GM23338 (cell line): ENCODE results near the gene HOXB4.

Experiments used
- CREB1 ChIP-seq: fragments of 250-450 bp; sonication (Bioruptor Pico); IDR thresholded peaks from 2 replicates; pipeline ENCODE4 v1.5.0; 2020; ENCODE audit warnings: low read depth, mild to moderate bottlenecking, moderate library complexity
- CTCF ChIP-seq, 2 experiments: fragments of 200-600 bp in 1 of 2; sonication (generic) in 1 of 2; conservative IDR thresholded peaks; 2 replicates each; pipeline versions ENCODE4 v1.5.1 to v1.6.1; 2016 to 2017; ENCODE audit warnings: antibody characterized with exemption in 2 of 2, low read depth in 2 of 2, mild to moderate bottlenecking in 2 of 2, moderate library complexity in 1 of 2
- ETS1 ChIP-seq: IDR thresholded peaks from 2 replicates; pipeline ENCODE4 v1.6.1; 2016; ENCODE audit warnings: antibody characterized with exemption
- EZH2 ChIP-seq: fragments of 200-600 bp; sonication (generic); IDR thresholded peaks from one replicate; pipeline ENCODE4 v1.8.0; 2017; ENCODE audit warnings: antibody characterized with exemption, mild to moderate bottlenecking, low read depth; ENCODE audit not compliant: unreplicated experiment
- EZH2phosphoT487 ChIP-seq: fragments of 200-600 bp; sonication (generic); IDR thresholded peaks from one replicate; pipeline ENCODE4 v1.8.1; 2018; ENCODE audit warnings: antibody characterized with exemption; ENCODE audit not compliant: unreplicated experiment
- JUNB ChIP-seq: IDR thresholded peaks from one replicate; pipeline ENCODE4 v1.6.1; 2016; ENCODE audit warnings: antibody characterized with exemption; ENCODE audit not compliant: unreplicated experiment
- NANOG ChIP-seq: IDR thresholded peaks from 2 replicates; pipeline ENCODE4 v1.6.1; 2016; ENCODE audit warnings: antibody characterized with exemption, borderline replicate concordance
- POLR2AphosphoS5 ChIP-seq: IDR thresholded peaks from 2 replicates; pipeline ENCODE4 v1.6.1; 2016; ENCODE audit warnings: antibody characterized with exemption, low read depth
- REST ChIP-seq: IDR thresholded peaks from one replicate; pipeline ENCODE4 v1.6.1; 2018; ENCODE audit warnings: antibody characterized with exemption; ENCODE audit not compliant: unreplicated experiment
- STAT1 ChIP-seq: IDR thresholded peaks from one replicate; pipeline ENCODE4 v1.6.1; 2016; ENCODE audit warnings: antibody characterized with exemption; ENCODE audit not compliant: unreplicated experiment
- ZNF114 ChIP-seq: fragments of 250-450 bp; sonication (Bioruptor Pico); IDR thresholded peaks from 2 replicates; pipeline ENCODE4 v1.5.0; 2020; ENCODE audit warnings: mild to moderate bottlenecking, moderate library complexity
- ZNF331 ChIP-seq: fragments of 250-450 bp; sonication (Bioruptor Pico); IDR thresholded peaks from 2 replicates; pipeline ENCODE4 v1.5.0; 2020; ENCODE audit warnings: low read depth, mild to moderate bottlenecking, moderate library complexity
- ZNF462 ChIP-seq: fragments of 250-450 bp; sonication (Bioruptor Pico); IDR thresholded peaks from 2 replicates; pipeline ENCODE4 v1.5.0; 2020; ENCODE audit warnings: mild to moderate bottlenecking, moderate library complexity

GRCh38 chr17:48561884-48562810, 16.0 kb downstream of the HOXB4 start:
- TF ChIP-seq EZH2phosphoT487 (no peak), CTCF (conservative IDR thresholded peaks at IDR 0.05; ENCODE audit: low read depth in 2 of 2) (peak in 1 of 2 experiments; percentile 29; a peak in 2 of 4 replicates), EZH2 (peak; percentile 88), REST (no peak), CREB1 (no peak), NANOG (no peak), ETS1 (no peak), JUNB (no peak), POLR2AphosphoS5 (no peak), ZNF114 (CRISPR knock-in tag) (no peak), ZNF462 (CRISPR knock-in tag) (no peak), STAT1 (no peak), ZNF331 (no peak)
